H1 (cell line): ENCODE measurements around the gene ZNF582. TPM values are rescaled to one million over a fixed set of nuclear protein-coding genes. Genes with fewer than 3 reads are reported as not detected.

Source experiments
- CTCF ChIA-PET: fragments of 300-600 bp; sonication (Branson Sonifier 250); formaldehyde crosslinking; loops from one replicate; lab custom pipeline; 2021; ENCODE audit not compliant: partially characterized antibody; lab: Charles Lee
- POLR2A ChIA-PET: fragments of 300-600 bp; sonication (Branson Sonifier 250); formaldehyde crosslinking; loops from one replicate; lab custom pipeline; 2021; ENCODE audit warnings: inconsistent platforms; ENCODE audit not compliant: partially characterized antibody; lab: Charles Lee
- DNase-seq, 2 experiments: peaks; one replicate each; pipeline versions ENCODE4 v3.0.0 to v3.0.0-alpha.2; 2010 to 2022; ENCODE audit warnings: low spot score in 2 of 2, low read depth in 1 of 2, mixed read lengths in 1 of 2
- FAIRE-seq: peaks from 2 replicates; lab custom pipeline; 2011; peaks lifted over from hg19 to GRCh38; lab: Jason Lieb, UNC
- H2AFZ ChIP-seq: 2 replicates; pipeline ENCODE4 v1.8.1; 2012; ENCODE audit warnings: low read length, inconsistent platforms
- H2AK5ac ChIP-seq: 2 replicates; pipeline ENCODE4 v1.6.1; 2013; ENCODE audit warnings: low read depth, low read length
- H2BK120ac ChIP-seq: replicated peaks from 2 replicates; pipeline ENCODE3; 2013; ENCODE audit warnings: low read depth, low read length, inconsistent platforms
- H2BK12ac ChIP-seq: 2 replicates; pipeline ENCODE4 v1.6.1; 2013; ENCODE audit warnings: low read depth, low read length
- H2BK15ac ChIP-seq: 2 replicates; pipeline ENCODE4 v1.6.1; 2013; ENCODE audit warnings: low read length
- H2BK20ac ChIP-seq: 2 replicates; pipeline ENCODE4 v1.6.1; 2013; ENCODE audit warnings: low read length
- H2BK5ac ChIP-seq: 2 replicates; pipeline ENCODE4 v1.6.1; 2013; ENCODE audit warnings: low read depth, low read length
- H3K14ac ChIP-seq: 2 replicates; pipeline ENCODE4 v1.6.1; 2013; ENCODE audit warnings: inconsistent platforms; ENCODE audit not compliant: insufficient read length
- H3K18ac ChIP-seq: 2 replicates; pipeline ENCODE4 v1.6.1; 2013; ENCODE audit warnings: low read length; ENCODE audit errors: extremely low read depth
- H3K23ac ChIP-seq: 2 replicates; pipeline ENCODE4 v1.6.1; 2013; ENCODE audit warnings: inconsistent platforms; ENCODE audit not compliant: insufficient read length
- H3K23me2 ChIP-seq: 2 replicates; pipeline ENCODE4 v1.6.1; 2013; ENCODE audit warnings: low read depth, low read length
- H3K27ac ChIP-seq: 2 replicates; pipeline ENCODE4 v1.6.1; 2011; ENCODE audit warnings: low read depth, low read length, inconsistent platforms
- H3K27me3 ChIP-seq, 4 experiments: replicated peaks in 1 of 4; 1 replicate in 1 of 4; 2 replicates in 3 of 4; pipeline versions ENCODE4 v1.6.1 to v1.8.1; 2011 to 2013; ENCODE audit warnings: low read length in 3 of 4, mild to moderate bottlenecking in 3 of 4, inconsistent platforms in 2 of 4, mixed read lengths in 2 of 4, moderate library complexity in 1 of 4; ENCODE audit not compliant: control insufficient read depth in 3 of 4, insufficient read depth in 3 of 4; ENCODE audit errors: extremely low read depth in 1 of 4
- H3K36me3 ChIP-seq, 4 experiments: 2 replicates each; pipeline versions ENCODE4 v1.6.1 to v1.8.1; 2011 to 2013; ENCODE audit warnings: mild to moderate bottlenecking in 4 of 4, low read length in 3 of 4, moderate library complexity in 2 of 4, control low read depth in 1 of 4, inconsistent platforms in 1 of 4; ENCODE audit not compliant: insufficient read depth in 4 of 4, control insufficient read depth in 2 of 4
- H3K4ac ChIP-seq: replicated peaks from 2 replicates; pipeline ENCODE3; 2013; ENCODE audit warnings: low read length, low read depth, mixed read lengths, inconsistent platforms; ENCODE audit not compliant: insufficient read length
- H3K4me1 ChIP-seq, 4 experiments: replicated peaks in 1 of 4; 1 replicate in 1 of 4; 2 replicates in 3 of 4; pipeline versions ENCODE4 v1.6.1 to v1.8.1; 2011 to 2013; ENCODE audit warnings: low read length in 3 of 4, inconsistent platforms in 2 of 4, mixed read lengths in 1 of 4; ENCODE audit not compliant: insufficient read depth in 4 of 4, control insufficient read depth in 3 of 4
- H3K4me2 ChIP-seq, 2 experiments: 2 replicates each; pipeline versions ENCODE4 v1.6.1 to v1.8.1; 2011 to 2013; ENCODE audit warnings: low read depth in 2 of 2, low read length in 2 of 2, control low read depth in 1 of 2, inconsistent platforms in 1 of 2, mild to moderate bottlenecking in 1 of 2; ENCODE audit not compliant: insufficient read depth in 1 of 2
- H3K4me3 ChIP-seq, 4 experiments: fragments of 200-600, 300-600 bp in 1 of 4; sonication (generic), shearing (Covaris generic), sonication (Bioruptor Twin) in 1 of 4; 2 replicates each; pipeline versions ENCODE4 v1.5.1 to v1.8.1; 2011 to 2016; ENCODE audit warnings: low read length in 4 of 4, low read depth in 3 of 4, control low read depth in 2 of 4, inconsistent platforms in 2 of 4, mild to moderate bottlenecking in 2 of 4, mixed read lengths in 1 of 4, moderate library complexity in 1 of 4; ENCODE audit not compliant: insufficient read depth in 2 of 4; ENCODE audit errors: extremely low read depth in 1 of 4
- H3K56ac ChIP-seq: replicated peaks from 2 replicates; pipeline ENCODE3; 2013; ENCODE audit warnings: low read depth, mild to moderate bottlenecking, mixed read lengths, low read length, inconsistent platforms; ENCODE audit not compliant: insufficient read length
- H3K79me1 ChIP-seq: 2 replicates; pipeline ENCODE4 v1.6.1; 2013; ENCODE audit warnings: low read depth, low read length, control low read depth
- H3K79me2 ChIP-seq, 2 experiments: 2 replicates each; pipeline versions ENCODE4 v1.6.1 to v1.8.1; 2012 to 2013; ENCODE audit warnings: low read length in 2 of 2, mild to moderate bottlenecking in 2 of 2, inconsistent platforms in 1 of 2; ENCODE audit not compliant: insufficient read depth in 2 of 2, control insufficient read depth in 1 of 2
- H3K9ac ChIP-seq, 4 experiments: replicated peaks in 1 of 4; 1 replicate in 1 of 4; 2 replicates in 3 of 4; pipeline versions ENCODE4 v1.6.1 to v1.8.1; 2011 to 2013; ENCODE audit warnings: low read depth in 3 of 4, low read length in 3 of 4, control low read depth in 2 of 4, mild to moderate bottlenecking in 2 of 4, moderate library complexity in 2 of 4, inconsistent platforms in 1 of 4; ENCODE audit errors: extremely low read depth in 1 of 4
- H3K9me3 ChIP-seq, 2 experiments: 2 replicates each; pipeline versions ENCODE4 v1.6.1 to v1.8.1; 2012 to 2013; ENCODE audit warnings: mild to moderate bottlenecking in 2 of 2, moderate library complexity in 2 of 2, control low read depth in 1 of 2, inconsistent platforms in 1 of 2, low read depth in 1 of 2, low read length in 1 of 2, mixed read lengths in 1 of 2; ENCODE audit not compliant: insufficient read depth in 2 of 2
- H4K20me1 ChIP-seq, 2 experiments: replicated peaks in 1 of 2; 2 replicates each; pipeline versions ENCODE3 to v1.8.1; 2011 to 2013; ENCODE audit warnings: inconsistent platforms in 2 of 2, low read length in 2 of 2, mild to moderate bottlenecking in 1 of 2; ENCODE audit not compliant: insufficient read depth in 2 of 2, control insufficient read depth in 1 of 2
- H4K5ac ChIP-seq: 2 replicates; pipeline ENCODE4 v1.6.1; 2013; ENCODE audit warnings: low read length, low read depth, mixed read lengths, inconsistent platforms; ENCODE audit not compliant: insufficient read length
- H4K8ac ChIP-seq: 2 replicates; pipeline ENCODE4 v1.8.0; 2013; ENCODE audit warnings: mild to moderate bottlenecking, moderate library complexity, low read length, inconsistent platforms; ENCODE audit not compliant: insufficient read depth; ENCODE audit errors: extremely low read depth
- H4K91ac ChIP-seq: replicated peaks from 2 replicates; pipeline ENCODE3; 2013; ENCODE audit warnings: low read length, mixed read lengths, inconsistent platforms; ENCODE audit not compliant: insufficient read length
- BRCA1 ChIP-seq: IDR thresholded peaks from 2 replicates; pipeline ENCODE4 v1.6.1; 2012; ENCODE audit warnings: low read depth, low read length, improper control_type of control experiment
- EGR1 ChIP-seq: IDR thresholded peaks from 2 replicates; pipeline ENCODE4 v1.6.1; 2011; ENCODE audit warnings: low read depth, low read length, borderline replicate concordance
- HDAC2 ChIP-seq, 2 experiments: fragments of 300-600 bp in 1 of 2; sonication (generic) in 1 of 2; IDR thresholded peaks; 2 replicates each; pipeline ENCODE4 v1.6.1; 2011 to 2012; ENCODE audit warnings: low read depth in 2 of 2, low read length in 2 of 2, mild to moderate bottlenecking in 2 of 2, moderate library complexity in 2 of 2, borderline replicate concordance in 1 of 2, inconsistent platforms in 1 of 2
- KDM4A ChIP-seq: IDR thresholded peaks from one replicate; pipeline ENCODE4 v1.7.1; 2012; ENCODE audit warnings: low read depth, mild to moderate bottlenecking, moderate library complexity, low read length, inconsistent platforms; ENCODE audit not compliant: severe bottlenecking
- KDM5A ChIP-seq: fragments of 200-600 bp; IDR thresholded peaks from 2 replicates; pipeline ENCODE4 v1.7.1; 2012; ENCODE audit warnings: mild to moderate bottlenecking, low read length, inconsistent platforms, mixed read lengths
- RBBP5 ChIP-seq: IDR thresholded peaks from 2 replicates; pipeline ENCODE4 v1.7.1; 2012; ENCODE audit warnings: low read depth, mild to moderate bottlenecking, inconsistent platforms, low read length, moderate library complexity, borderline replicate concordance
- SIRT6 ChIP-seq: IDR thresholded peaks from one replicate; pipeline ENCODE4 v1.7.1; 2012; ENCODE audit warnings: low read length, inconsistent platforms
- WGBS, 2 experiments: shearing (Covaris generic) in 1 of 2; methylation state at CpG; one replicate each; pipeline versions ENCODE4 v1.1.6 to v1.1.7; 2013 to 2015; ENCODE audit warnings: low lambda C conversion rate in 2 of 2, mixed read lengths in 2 of 2, inconsistent platforms in 1 of 2, low coverage in 1 of 2, missing lambda C conversion rate in 1 of 2; ENCODE audit not compliant: insufficient replicate concordance in 2 of 2, insufficient coverage in 1 of 2, insufficient read length in 1 of 2; ENCODE audit errors: extremely low coverage in 1 of 2, missing lambda C conversion rate in 1 of 2; 5-methylcytosine and 5-hydroxymethylcytosine counted together
- long read RNA-seq, 2 experiments: library from RNA in 1 of 2; library from capped mRNA in 1 of 2; stranded (forward); transcript quantifications; one replicate each; pipeline ENCODE4 v2.0.0, GENCODE V29; 2021; ENCODE audit warnings: inconsistent platforms in 1 of 2
- polyA minus RNA-seq, 3 experiments: library from RNA; depleted of rRNA, polyadenylated mRNA; stranded (reverse); fragments of >200 nt; gene quantifications; 1 replicate in 2 of 3; 2 replicates in 1 of 3; pipeline ENCODE4 v1.2.3, GENCODE V29; 2011
- polyA plus RNA-seq, 7 experiments: library from polyadenylated mRNA; depleted of rRNA in 3 of 7; stranded (reverse) in 5 of 7; unstranded in 2 of 7; fragments of >200 nt in 5 of 7; fragments of 200-250 nt in 2 of 7; gene quantifications; 1 replicate in 5 of 7; 2 replicates in 1 of 7; 4 replicates in 1 of 7; pipeline versions ENCODE4 v1.2.1 to v1.2.3, GENCODE V29; 2011 to 2013; ENCODE audit warnings: missing spikeins in 2 of 7, mixed read lengths in 2 of 7
- total RNA-seq: library from RNA; stranded (reverse); fragmentation: NEBNext Ultra II Directional; extraction: Animal tissue kit (Norgen Biotek cat#: 25700); gene quantifications from 2 replicates; pipeline ENCODE4 v1.2.1, GENCODE V29; 2021

Gene ZNF582
- total RNA-seq (3.8 and 5.8 TPM in 2 replicates), polyA plus RNA-seq (2011; rRNA removed) (2.4 and 3.8 TPM in 2 replicates), polyA minus RNA-seq (2011; rRNA and poly(A)+ RNA removed) (5.3 and 7.1 TPM in 2 replicates)
- polyA plus RNA-seq (2011; cell fraction: cytosol; rRNA removed): 4.4 TPM
- 2.5 TPM for polyA plus RNA-seq (2011; cell fraction: nucleus; rRNA removed)
- polyA plus RNA-seq (2012, experiment 1 of 2): 3.4 to 4.9 TPM (median 4.2 TPM) in 4 replicates
- polyA plus RNA-seq (2012, experiment 2 of 2): 1.6 TPM
- polyA plus RNA-seq (2013, experiment 1 of 2): 2.6 TPM
- polyA plus RNA-seq (2013, experiment 2 of 2): 2.9 TPM
- 1.8 TPM for polyA minus RNA-seq (2011; cell fraction: cytosol; rRNA and poly(A)+ RNA removed)
- 7.1 TPM for polyA minus RNA-seq (2011; cell fraction: nucleus; rRNA and poly(A)+ RNA removed)
- long read RNA-seq, experiment 1, partial matches to known transcripts: 0 of 6 reads
- long read RNA-seq, experiment 1, other reads (novel, unspliced or antisense): 3 of 6 reads
- long read RNA-seq, experiment 2, partial matches to known transcripts: 0 of 5 reads
- long read RNA-seq, experiment 2, other reads (novel, unspliced or antisense): 2 of 5 reads

DNA sequence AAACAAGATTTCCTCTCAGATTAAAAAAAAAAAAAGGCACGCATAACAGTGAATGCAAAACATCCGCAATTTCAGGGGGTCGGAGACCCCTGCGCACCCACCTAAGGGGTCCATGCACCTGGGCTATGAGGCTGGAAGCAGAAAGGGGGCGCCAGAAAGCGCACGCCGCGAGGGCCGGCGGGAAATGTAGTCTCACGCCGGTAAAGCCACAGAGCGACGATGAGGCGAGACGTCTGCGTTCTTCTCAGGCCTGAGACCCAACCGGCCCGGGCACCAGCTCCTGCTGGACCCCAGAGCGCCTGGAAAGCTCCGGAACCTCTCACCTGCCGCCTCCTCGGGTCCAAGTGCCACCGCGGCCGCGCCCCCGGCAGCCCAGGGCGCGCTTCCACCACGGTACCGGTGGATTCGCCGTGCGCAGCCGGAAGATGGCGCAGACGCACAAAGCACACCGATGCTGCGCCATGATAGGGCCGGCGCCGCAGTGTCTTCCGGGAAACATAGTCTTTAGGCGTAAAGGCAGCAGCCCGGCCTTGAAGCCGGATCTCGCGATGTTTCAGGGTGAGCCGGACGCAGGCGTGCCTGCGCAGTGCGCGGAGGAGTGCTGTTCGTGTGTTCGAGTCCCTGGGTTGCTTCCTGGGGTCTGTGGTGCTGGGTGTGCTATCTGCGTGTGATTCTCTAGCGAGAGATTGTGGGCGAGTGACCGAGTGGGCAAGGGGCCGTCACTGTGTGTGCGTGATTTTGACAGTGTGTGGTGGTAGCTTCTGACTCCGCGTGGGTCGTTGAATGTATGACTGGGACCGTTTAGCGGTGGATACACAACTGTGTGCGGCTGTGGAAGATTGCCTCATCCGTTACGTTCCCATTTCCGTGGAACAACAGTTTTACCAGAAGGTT is at the start of gene ZNF582:
ZNF582 (minus strand) TSS at position 416 of the 894 bp plus-strand sequence. CDS start 1,782 bp downstream, outside the sequence.
- peak within 1 kb of the TSS; percentile 90 for H3K4ac ChIP-seq
- peaks cover 3% of the 10 kb centered on the region; the same call in 1 of the 2 replicates for H3K23me2 ChIP-seq
- H3K23ac ChIP-seq: no peak within 1 kb of the TSS
- H4K5ac ChIP-seq: peak within 1 kb of the TSS; percentile 88
- ChIA-PET POLR2A (interaction anchor here (1.0 to 2.0 kb wide), 6 partner anchors 10 to 25 kb away, joined by 3 to 11 read pairs (median 5); partner anchors contain the start of gene ZNF583), CTCF (interaction anchor here (0.7 to 4.4 kb wide), 9 partner anchors 9 to 151 kb away, joined by 3 to 14 read pairs (median 5); partner anchors contain the start of gene ZNF583)
- H4K91ac ChIP-seq: peak within 1 kb of the TSS; percentile 97
- H3K4me2 ChIP-seq: peak within 1 kb of the TSS; percentile 40 to 82
- 0 out of 2 replicates have a peak within 1 kb of the TSS, but pooled peaks have one; percentile 65 for H2BK15ac ChIP-seq
- FAIRE-seq (peak; percentile 83), DNase-seq (peak; percentile 82 to 90)
- H3K4me3 ChIP-seq: peak within 1 kb of the TSS; percentile 67 to 87 (median 76)
- H3K18ac ChIP-seq: peak within 1 kb of the TSS; percentile 91
- H3K14ac ChIP-seq: no peak within 1 kb of the TSS
- WGBS, 2 experiments: 4% methylated on average over 72 of the region's 73 CpGs; no CpG with 5 or more reads in 1 of the 2 experiments
- peaks cover 2% of the 10 kb centered on the region; the same call in 1 of the 2 replicates for H3K79me1 ChIP-seq
- peak within 1 kb of the TSS; percentile 83 to 98 (median 90) for H3K9ac ChIP-seq
- peak within 1 kb of the TSS; percentile 93 for H3K56ac ChIP-seq
- H2AFZ ChIP-seq: peak within 1 kb of the TSS; percentile 99
- H3K79me2 ChIP-seq: no peaks in the 10 kb centered on the region
- H2BK12ac ChIP-seq: peak within 1 kb of the TSS; percentile 62; the same call in 1 of the 2 replicates
- H3K27ac ChIP-seq: peak within 1 kb of the TSS; percentile 98
- H3K9me3 ChIP-seq: peaks cover 0 to 5% of the 10 kb centered on the region in 2 experiments; a peak in 1 of 4 replicates
- peaks cover 2 to 4% (median 3%) of the 10 kb centered on the region in 4 experiments; a peak in 4 of 8 replicates for H3K36me3 ChIP-seq
- H2AK5ac ChIP-seq: peak within 1 kb of the TSS; percentile 40; the same call in 1 of the 2 replicates
- no peaks in the 10 kb centered on the region for H3K27me3 ChIP-seq
- H4K8ac ChIP-seq: peak within 1 kb of the TSS; percentile 100
- H2BK5ac ChIP-seq: peak within 1 kb of the TSS; percentile 97
- no peaks in the 10 kb centered on the region for H4K20me1 ChIP-seq
- H2BK120ac ChIP-seq: peak within 1 kb of the TSS; percentile 73
- no peak within 1 kb of the TSS for H2BK20ac ChIP-seq
- no peaks in the 10 kb centered on the region for H3K4me1 ChIP-seq
- TF ChIP-seq SIRT6: no peak
- no peak for TF ChIP-seq EGR1
- peak; percentile 89 for TF ChIP-seq KDM4A
- TF ChIP-seq RBBP5: peak; percentile 61; the same call in 1 of the 2 replicates
- 0 out of 4 replicates have a peak, but pooled peaks of 1 of the 2 experiments have one; percentile 35 for TF ChIP-seq HDAC2 (IDR thresholded peaks at IDR 0.05; ENCODE audit: borderline replicate concordance in 1 of 2, low read depth in 2 of 2, low read length in 2 of 2)
- peak; percentile 93 for TF ChIP-seq BRCA1
- peak; percentile 55; the same call in 1 of the 2 replicates for TF ChIP-seq KDM5A
